ENCODE data around the gene FGR.

Gene FGR

GRCh38 chr1:27596261-27596660, 38.7 kb downstream of the FGR start:
- TF ChIP-seq, protein P1, sequence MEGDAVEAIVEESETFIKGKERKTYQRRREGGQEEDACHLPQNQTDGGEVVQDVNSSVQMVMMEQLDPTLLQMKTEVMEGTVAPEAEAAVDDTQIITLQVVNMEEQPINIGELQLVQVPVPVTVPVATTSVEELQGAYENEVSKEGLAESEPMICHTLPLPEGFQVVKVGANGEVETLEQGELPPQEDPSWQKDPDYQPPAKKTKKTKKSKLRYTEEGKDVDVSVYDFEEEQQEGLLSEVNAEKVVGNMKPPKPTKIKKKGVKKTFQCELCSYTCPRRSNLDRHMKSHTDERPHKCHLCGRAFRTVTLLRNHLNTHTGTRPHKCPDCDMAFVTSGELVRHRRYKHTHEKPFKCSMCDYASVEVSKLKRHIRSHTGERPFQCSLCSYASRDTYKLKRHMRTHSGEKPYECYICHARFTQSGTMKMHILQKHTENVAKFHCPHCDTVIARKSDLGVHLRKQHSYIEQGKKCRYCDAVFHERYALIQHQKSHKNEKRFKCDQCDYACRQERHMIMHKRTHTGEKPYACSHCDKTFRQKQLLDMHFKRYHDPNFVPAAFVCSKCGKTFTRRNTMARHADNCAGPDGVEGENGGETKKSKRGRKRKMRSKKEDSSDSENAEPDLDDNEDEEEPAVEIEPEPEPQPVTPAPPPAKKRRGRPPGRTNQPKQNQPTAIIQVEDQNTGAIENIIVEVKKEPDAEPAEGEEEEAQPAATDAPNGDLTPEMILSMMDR (IDR thresholded peaks at IDR 0.05; ENCODE audit: extremely low read depth, insufficient read depth, missing control alignments): no peak
- no peak for DNase-seq (ENCODE audit: low spot score)
- in situ Hi-C loops (cut with MboI; ENCODE audit: low pct_unique_long_range_greater_than_20kb, low sequenced_read_pairs, unreplicated experiment): no loop called here

GRCh38 chr1:27595597-27595996, 39.4 kb downstream of the FGR start:
- no peak for DNase-seq (ENCODE audit: low spot score)
- in situ Hi-C loops (cut with MboI; ENCODE audit: low pct_unique_long_range_greater_than_20kb, low sequenced_read_pairs, unreplicated experiment): no loop called here
- TF ChIP-seq, protein P1 (IDR thresholded peaks at IDR 0.05; ENCODE audit: extremely low read depth, insufficient read depth, missing control alignments): no peak

- in situ Hi-C loops (cut with MboI; ENCODE audit: low pct_unique_long_range_greater_than_20kb, low sequenced_read_pairs, unreplicated experiment): no loop called here
- TF ChIP-seq, protein P1 (IDR thresholded peaks at IDR 0.05; ENCODE audit: extremely low read depth, insufficient read depth, missing control alignments): no peak
- peak; percentile 62 for DNase-seq (ENCODE audit: low spot score)
These were observed 40.1 kb downstream of the FGR start for GRCh38 chr1:27594564-27595510.

DNA sequence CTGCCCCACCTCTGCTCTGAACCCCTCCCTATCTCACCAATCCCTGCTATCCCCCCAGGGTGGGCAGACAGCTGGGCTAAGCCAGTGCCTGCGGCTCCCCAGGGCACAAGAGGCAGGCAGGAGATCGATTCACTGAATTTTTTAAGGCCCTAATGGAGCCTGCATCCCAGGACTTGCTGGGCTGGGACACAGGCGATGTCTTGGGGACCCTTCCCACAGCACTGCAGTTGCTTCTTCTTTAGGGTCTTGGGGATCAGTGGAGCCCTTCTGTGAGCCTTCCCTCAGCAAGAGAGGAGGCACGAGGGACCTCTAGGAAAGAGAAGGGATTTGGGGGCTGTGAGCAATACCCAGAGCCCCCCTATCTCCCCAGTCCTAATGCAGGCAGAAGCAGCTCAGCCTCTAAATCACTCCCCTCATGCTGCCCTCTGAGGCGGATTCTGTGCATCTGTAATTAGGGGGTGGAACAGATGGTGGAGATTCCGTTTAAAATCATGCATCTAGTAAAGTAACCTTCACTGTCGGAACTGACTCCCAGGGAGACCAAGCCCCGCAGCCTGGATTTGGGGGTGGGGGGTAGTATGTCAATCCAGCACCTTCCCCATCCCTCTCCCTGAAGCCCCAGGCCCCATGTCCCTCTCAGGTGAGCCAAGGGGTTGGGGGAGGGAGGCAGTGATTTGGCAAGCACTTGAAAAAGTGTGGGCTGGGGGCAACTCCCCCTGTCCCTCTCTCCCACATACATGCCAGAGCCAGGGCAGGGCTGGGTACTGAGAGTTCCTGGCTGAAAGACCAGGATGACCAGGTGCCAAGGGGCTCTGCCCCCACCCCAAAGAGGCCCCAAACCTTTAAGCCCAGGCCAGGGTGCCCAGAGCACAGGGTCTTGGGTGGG, 41.1 kb downstream of the FGR start:
- no peak for DNase-seq (ENCODE audit: low spot score)
- TF ChIP-seq, protein P1 (IDR thresholded peaks at IDR 0.05; ENCODE audit: extremely low read depth, insufficient read depth, missing control alignments): no peak
- in situ Hi-C loops (cut with MboI; ENCODE audit: low pct_unique_long_range_greater_than_20kb, low sequenced_read_pairs, unreplicated experiment): no loop called here

DNA sequence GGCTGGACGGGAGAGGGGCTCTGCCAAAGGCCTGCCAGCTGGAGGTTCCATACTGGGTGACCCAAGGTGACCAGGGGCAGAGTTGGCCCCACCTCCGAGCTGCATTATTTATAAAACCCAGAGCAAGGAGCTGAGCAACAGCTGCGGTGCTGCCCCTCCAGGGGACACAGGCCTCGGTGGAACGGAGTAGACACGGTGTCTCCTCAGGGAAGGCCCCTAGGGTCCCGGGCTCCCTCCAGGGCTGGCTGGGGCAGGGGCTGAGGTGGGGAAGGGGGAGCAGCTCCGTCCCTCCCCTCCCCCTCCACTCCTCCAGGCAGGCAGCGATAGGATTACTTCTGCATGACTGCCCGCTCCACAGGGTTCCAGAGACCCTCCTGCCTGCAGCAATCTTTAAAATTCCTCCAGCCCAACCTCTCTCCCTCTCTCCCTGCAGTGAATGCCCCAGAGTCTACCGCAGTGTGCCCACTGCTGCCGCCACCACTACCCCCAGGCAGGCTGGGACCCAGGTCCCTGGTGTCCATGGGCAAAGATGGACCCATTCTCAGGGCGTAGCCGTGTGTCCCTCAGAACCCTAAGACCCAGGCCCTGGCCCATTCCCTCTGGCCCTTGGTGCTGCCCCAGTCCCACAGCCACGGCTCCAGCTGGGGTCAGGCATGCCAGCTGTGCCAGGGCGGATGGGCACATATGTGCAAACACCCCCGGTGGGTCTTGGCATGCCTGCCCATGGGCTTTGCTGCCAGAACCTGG, 41.9 kb downstream of the FGR start:
- in situ Hi-C loops (cut with MboI; ENCODE audit: low pct_unique_long_range_greater_than_20kb, low sequenced_read_pairs, unreplicated experiment): no loop called here
- TF ChIP-seq, protein P1 (IDR thresholded peaks at IDR 0.05; ENCODE audit: extremely low read depth, insufficient read depth, missing control alignments): no peak
- no peak for DNase-seq (ENCODE audit: low spot score)

Measured in GM13977 (cell line).